ENCODE measurements around the gene TELO2.
"Not testable (repeated sequence)": the region's sequence is repeated elsewhere in the genome, so short reads cannot be mapped to it uniquely, and the experiment has no call there.

The TELO2 gene

DNA sequence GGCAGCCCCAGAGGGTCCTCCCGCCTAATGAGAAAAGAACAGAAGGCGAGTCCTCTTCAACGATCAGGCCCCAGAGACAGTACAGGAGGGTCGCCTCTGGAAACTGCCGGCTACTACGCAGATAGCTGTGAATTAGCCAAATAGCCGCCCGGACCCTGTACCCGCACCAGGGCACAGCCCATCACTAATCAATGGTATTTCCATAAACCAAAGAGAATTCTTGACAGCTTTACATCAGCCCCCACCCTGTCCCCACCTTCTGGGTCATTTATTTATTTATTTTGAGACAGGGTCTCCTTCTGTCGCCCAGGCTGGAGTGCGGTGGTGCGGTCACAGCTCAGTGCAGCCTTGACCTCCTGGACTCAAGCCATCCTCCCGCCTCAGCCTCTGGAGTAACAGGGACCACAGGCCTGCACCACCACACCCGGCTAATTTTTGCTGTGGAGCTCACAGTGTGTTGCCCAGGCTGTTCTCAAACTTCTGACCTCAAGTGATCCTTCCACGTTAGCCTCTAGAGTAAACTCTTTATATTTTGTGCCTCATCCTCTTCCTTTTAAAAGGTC is 17.5 kb upstream of the TELO2 start:
- DNase-seq: no peak

DNA sequence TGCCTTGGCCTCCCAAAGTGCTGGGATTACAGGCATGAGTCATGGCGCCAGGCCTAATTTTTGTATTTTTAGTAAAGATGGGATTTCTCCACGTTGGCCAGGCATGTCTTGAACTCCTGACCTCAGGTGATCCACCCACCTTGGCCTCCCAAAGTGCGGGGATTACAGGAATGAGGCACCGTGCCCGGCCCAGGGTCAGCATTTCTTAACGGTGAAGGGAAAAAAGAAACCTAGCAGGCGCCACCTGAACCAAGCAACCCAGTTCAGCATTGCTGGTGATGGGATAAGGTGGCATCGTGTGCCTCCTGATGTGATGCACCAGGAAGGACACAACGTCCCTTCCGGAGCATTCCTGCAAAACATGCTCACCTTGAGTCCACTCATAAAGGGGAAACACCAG is 16.1 kb upstream of the TELO2 start:
- DNase-seq: no peak

- not testable (repeated sequence) for DNase-seq
Measured at GRCh38 chr16:1478937-1479336, 14.2 kb upstream of the TELO2 start.

GRCh38 chr16:1481906-1482835 is 11.0 kb upstream of the TELO2 start:
- no peak for DNase-seq

- DNase-seq: no peak
Measured at GRCh38 chr16:1485847-1486496, 7.2 kb upstream of the TELO2 start.

GRCh38 chr16:1486551-1487390 is 6.4 kb upstream of the TELO2 start:
- no peak for DNase-seq

GRCh38 chr16:1487395-1488053 is 5.6 kb upstream of the TELO2 start:
- no peak for DNase-seq

DNA sequence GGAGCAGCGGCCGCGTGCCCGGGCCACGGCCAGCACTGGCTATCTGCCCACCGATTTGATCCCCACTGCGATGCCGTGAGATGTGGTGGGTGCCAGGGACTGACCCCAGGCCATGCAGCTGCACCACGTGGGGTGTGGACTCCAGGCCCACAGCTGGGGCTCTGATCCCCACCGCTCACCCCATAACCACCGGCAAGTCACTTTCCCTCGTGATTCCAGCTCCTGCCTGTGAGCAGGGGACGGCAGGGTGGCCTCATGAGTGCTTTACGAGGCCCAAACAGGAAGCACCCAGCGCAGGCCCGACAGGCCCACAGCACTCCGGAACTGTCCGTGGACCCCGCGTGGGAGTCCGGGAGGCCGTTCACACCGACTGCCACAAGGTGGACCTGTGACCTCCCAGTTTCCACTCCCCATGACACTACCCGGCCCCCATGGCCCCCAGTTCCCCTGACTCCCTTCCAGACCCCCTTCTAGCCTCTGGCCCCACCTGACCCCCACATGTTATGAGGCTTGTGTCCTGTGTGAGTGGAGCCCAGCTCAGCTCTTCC is 5.0 kb upstream of the TELO2 start:
- no peak for DNase-seq

DNA sequence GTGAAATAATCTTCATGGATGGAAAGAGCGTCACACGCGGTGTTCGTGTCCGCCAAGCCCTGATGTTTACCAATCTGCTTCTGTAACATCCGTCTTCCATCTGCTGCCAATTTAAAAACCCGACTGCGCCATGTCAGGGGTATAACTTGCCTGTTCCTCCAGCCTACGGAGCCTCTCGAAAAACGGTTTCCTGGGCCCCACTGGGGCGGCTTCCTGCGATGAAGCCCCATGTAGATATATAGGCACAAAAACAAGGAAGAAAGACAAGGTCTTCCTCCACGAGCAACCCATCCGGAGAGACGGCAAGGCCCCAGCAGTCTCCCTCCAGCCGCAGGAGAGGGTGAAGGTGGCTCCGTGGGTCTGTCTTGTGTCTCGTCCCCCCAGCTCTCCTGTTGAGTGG is 4.5 kb upstream of the TELO2 start, which contains the start of gene PTX4:
Gene PTX4 (minus strand): TSS at position 326 of the 400 bp plus-strand sequence. CDS start 35 bp downstream, at position 291.
- no peak for DNase-seq

DNA sequence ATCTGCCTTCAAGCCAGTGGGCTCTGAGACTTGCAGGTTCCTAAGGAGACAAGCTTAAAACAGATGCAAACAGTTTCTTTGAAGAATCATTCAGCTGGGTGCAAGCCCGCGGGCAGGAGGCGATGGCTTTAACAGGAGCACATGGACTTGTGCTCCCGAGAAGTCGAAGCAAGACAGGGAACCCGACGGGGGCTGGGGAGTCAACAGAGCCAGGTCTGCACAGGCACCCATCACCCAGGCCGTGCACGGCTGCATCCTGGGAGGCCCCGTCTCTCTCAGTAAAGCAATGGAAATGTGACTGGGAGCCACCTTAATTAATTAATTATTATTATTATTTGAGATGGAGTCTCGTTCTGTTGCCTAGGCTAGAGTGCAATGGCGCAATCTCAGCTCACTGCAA is 4.1 kb upstream of the TELO2 start:
- no peak for DNase-seq

DNA sequence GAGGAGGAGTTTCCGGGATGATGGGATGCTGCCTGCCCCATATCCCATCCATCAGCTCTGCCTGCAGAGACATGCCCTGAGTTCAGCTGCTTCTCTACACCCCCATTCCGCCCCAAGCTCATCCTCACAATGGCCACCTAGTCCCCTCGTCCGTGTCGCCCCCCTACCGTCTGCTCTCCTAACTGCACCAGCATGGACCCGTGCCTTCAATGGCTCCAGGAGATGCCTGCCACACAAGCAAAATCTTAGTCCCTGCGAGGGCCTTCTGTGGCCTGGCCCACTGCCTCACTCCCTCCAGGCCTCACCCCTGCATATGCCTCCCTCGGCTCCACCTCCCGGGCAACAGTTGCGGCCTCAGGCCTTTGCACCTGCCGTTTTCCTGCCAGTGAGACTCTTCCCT is 1.8 kb upstream of the TELO2 start:
- DNase-seq: no peak

GRCh38 chr16:1492082-1492922 is 858 bp upstream of the TELO2 start:
- DNase-seq: no peak

- no peak for DNase-seq
Measured at GRCh38 chr16:1493746-1494094, 560 bp downstream of the TELO2 start.

DNA sequence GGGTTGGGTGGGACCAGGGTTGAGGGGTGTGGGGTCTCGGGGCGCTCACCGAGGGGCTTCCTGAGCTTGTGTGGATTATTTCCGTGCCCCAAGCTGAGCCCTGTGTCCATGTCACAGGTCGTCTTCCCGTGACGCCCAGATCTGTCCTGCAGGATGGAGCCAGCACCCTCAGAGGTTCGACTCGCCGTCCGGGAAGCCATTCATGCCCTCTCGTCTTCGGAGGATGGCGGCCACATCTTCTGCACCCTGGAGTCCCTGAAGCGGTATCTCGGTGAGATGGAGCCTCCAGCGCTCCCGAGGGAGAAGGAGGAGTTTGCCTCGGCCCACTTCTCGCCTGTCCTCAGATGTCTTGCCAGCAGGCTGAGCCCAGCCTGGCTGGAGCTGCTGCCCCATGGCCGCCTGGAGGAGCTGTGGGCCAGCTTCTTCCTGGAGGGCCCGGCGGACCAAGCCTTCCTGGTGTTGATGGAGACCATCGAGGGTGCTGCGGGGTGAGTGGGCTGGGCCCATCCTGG is 1.0 kb downstream of the TELO2 start:
- DNase-seq: peak; percentile 62

DNA sequence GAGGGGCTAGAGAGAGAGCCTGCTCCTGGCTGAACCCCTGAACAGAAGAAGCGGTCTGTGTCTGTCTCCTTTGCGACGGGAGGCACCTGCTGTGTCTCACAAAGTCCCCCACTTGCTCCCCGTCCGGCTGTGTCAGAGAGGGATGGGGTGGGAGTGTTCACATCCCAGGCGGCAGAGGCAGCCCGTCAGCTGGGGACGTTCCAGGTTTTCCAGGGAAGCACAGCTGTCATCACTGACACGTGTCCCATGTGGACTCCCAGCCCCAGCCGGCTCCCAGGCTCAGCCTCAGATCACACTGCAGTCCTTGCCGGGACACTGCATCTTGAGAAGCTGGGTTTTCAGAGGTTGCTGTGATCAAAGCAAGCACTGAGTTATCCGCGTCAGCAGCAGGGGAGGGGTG is 1.6 kb downstream of the TELO2 start:
- DNase-seq: no peak

DNA sequence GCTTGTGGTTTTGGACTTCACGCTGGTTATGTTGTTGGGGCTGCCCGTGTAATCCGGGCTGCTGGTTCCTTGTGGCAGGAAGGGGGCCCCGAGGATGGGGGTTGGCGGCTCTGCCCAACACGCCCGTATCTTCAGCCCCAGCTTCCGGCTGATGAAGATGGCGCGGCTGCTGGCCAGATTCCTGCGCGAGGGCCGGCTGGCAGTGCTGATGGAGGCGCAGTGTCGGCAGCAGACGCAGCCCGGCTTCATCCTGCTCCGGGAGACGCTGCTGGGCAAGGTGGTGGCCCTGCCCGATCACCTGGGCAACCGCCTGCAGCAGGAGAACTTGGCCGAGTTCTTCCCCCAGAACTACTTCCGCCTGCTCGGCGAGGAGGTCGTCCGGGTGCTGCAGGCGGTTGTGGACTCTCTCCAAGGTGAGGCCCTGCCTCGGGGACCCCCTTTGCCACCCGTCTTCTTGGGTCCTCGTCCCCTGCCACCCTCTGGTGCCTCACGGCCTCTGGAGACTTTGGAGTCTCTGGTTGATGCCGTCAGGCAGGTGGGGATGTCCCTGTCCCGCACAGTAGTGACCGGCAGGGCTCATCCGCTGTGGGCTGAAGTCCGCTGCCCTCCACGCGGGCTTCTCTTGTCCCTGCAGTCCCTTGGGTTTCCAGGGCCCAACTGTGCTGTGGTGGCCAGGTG is 2.2 kb downstream of the TELO2 start:
- DNase-seq: no peak

GRCh38 chr16:1495889-1496262 is 2.7 kb downstream of the TELO2 start:
- no peak for DNase-seq

- DNase-seq: no peak
Measured at GRCh38 chr16:1496464-1496863, 3.3 kb downstream of the TELO2 start.

- DNase-seq: no peak
Measured at GRCh38 chr16:1497014-1497598, 3.9 kb downstream of the TELO2 start.

All from fibroblast of skin of scalp (primary cell).